KMS-11 (cell line): ENCODE results near the gene ARGLU1.

Experiments
- H2AFZ ChIP-seq: fragments of 200-600 bp; sonication (generic); 2 replicates; pipeline ENCODE4 v1.6.1; 2016; ENCODE audit warnings: antibody characterized with exemption, mixed run types, low read depth
- H3K27ac ChIP-seq: fragments of 200-600 bp; sonication (generic); 2 replicates; pipeline ENCODE4 v1.6.1; 2016; ENCODE audit warnings: mild to moderate bottlenecking, mixed run types
- H3K27me3 ChIP-seq: fragments of 200-600 bp; sonication (generic); 2 replicates; pipeline ENCODE4 v1.6.1; 2017; ENCODE audit warnings: mild to moderate bottlenecking, low read depth, mixed run types, moderate library complexity; ENCODE audit not compliant: insufficient read depth
- H3K36me3 ChIP-seq: fragments of 200-600 bp; sonication (generic); 2 replicates; pipeline ENCODE4 v1.6.1; 2017; ENCODE audit warnings: mild to moderate bottlenecking, mixed run types; ENCODE audit not compliant: insufficient read depth
- H3K4me1 ChIP-seq: fragments of 200-600 bp; sonication (generic); 2 replicates; pipeline ENCODE4 v1.6.1; 2016; ENCODE audit warnings: mild to moderate bottlenecking, low read depth, mixed run types; ENCODE audit not compliant: poor library complexity, severe bottlenecking
- H3K4me2 ChIP-seq: fragments of 200-600 bp; sonication (generic); 2 replicates; pipeline ENCODE4 v1.7.0; 2016; ENCODE audit warnings: mild to moderate bottlenecking, mixed run types
- H3K4me3 ChIP-seq: fragments of 200-600 bp; sonication (generic); IDR thresholded peaks from 2 replicates; pipeline ENCODE4 v1.6.1; 2017; ENCODE audit warnings: low read depth, low read length, mixed read lengths; ENCODE audit not compliant: insufficient read depth
- H3K79me2 ChIP-seq: fragments of 200-600 bp; sonication (generic); 2 replicates; pipeline ENCODE4 v1.6.1; 2016; ENCODE audit warnings: low read depth, mixed run types; ENCODE audit not compliant: insufficient read depth
- H3K9ac ChIP-seq: fragments of 200-600 bp; sonication (generic); 2 replicates; pipeline ENCODE4 v1.6.1; 2016; ENCODE audit warnings: mild to moderate bottlenecking, mixed run types
- H4K20me1 ChIP-seq: fragments of 200-600 bp; sonication (generic); 2 replicates; pipeline ENCODE4 v1.6.1; 2016; ENCODE audit warnings: mild to moderate bottlenecking, mixed run types; ENCODE audit not compliant: insufficient read depth
- TF ChIP-seq, protein P1 (sequence below): fragments of 200-600 bp; sonication (generic); conservative IDR thresholded peaks from 2 replicates; pipeline ENCODE4 v1.6.1; 2017; ENCODE audit warnings: low read depth, mild to moderate bottlenecking, antibody characterized with exemption, low read length, moderate library complexity, mixed read lengths

Gene ARGLU1

GRCh38 chr13:106496072-106496997 lies 71.6 kb downstream of the ARGLU1 start:
- H3K79me2 ChIP-seq: no peaks in the 10 kb centered on the region
- no peak overlapping the region for H3K27ac ChIP-seq
- no peak overlapping the region for H3K4me2 ChIP-seq
- H4K20me1 ChIP-seq: no peaks in the 10 kb centered on the region
- peaks cover 46% of the 10 kb centered on the region for H3K4me1 ChIP-seq
- no peaks in the 10 kb centered on the region for H3K27me3 ChIP-seq
- H2AFZ ChIP-seq: no peak overlapping the region
- TF ChIP-seq, protein P1, sequence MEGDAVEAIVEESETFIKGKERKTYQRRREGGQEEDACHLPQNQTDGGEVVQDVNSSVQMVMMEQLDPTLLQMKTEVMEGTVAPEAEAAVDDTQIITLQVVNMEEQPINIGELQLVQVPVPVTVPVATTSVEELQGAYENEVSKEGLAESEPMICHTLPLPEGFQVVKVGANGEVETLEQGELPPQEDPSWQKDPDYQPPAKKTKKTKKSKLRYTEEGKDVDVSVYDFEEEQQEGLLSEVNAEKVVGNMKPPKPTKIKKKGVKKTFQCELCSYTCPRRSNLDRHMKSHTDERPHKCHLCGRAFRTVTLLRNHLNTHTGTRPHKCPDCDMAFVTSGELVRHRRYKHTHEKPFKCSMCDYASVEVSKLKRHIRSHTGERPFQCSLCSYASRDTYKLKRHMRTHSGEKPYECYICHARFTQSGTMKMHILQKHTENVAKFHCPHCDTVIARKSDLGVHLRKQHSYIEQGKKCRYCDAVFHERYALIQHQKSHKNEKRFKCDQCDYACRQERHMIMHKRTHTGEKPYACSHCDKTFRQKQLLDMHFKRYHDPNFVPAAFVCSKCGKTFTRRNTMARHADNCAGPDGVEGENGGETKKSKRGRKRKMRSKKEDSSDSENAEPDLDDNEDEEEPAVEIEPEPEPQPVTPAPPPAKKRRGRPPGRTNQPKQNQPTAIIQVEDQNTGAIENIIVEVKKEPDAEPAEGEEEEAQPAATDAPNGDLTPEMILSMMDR: no peak
- no peak overlapping the region for H3K9ac ChIP-seq
- no peaks in the 10 kb centered on the region for H3K36me3 ChIP-seq
- H3K4me3 ChIP-seq: no peak overlapping the region

DNA sequence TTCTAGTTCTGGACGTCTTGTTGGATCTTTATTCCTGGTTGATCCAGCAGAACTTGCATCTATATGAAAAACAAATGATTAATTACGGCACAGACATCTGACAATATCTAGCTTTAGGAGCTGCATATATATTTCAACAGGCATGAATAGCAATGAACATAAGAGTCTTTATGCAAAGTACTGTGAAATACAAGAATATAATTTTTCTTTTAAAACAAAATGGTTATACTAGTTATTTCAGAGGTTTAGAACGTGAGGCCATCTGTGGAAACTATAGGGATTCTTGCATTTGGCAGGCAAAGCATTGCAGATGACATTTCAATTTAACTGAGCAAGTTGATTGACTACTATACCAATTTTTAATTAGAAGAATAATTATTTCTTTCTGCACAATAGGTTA lies 73.0 kb downstream of the ARGLU1 start:
- H3K4me3 ChIP-seq: no peak overlapping the region
- H3K9ac ChIP-seq: no peak overlapping the region
- no peaks in the 10 kb centered on the region for H3K36me3 ChIP-seq
- no peak overlapping the region for H3K27ac ChIP-seq
- H3K4me2 ChIP-seq: no peak overlapping the region
- H3K27me3 ChIP-seq: no peaks in the 10 kb centered on the region
- H3K79me2 ChIP-seq: no peaks in the 10 kb centered on the region
- H3K4me1 ChIP-seq: peaks cover 32% of the 10 kb centered on the region
- H2AFZ ChIP-seq: no peak overlapping the region
- H4K20me1 ChIP-seq: no peaks in the 10 kb centered on the region
- TF ChIP-seq, protein P1: no peak

GRCh38 chr13:106494506-106494905 lies 73.4 kb downstream of the ARGLU1 start:
- H3K9ac ChIP-seq: no peak overlapping the region
- no peak overlapping the region for H3K4me2 ChIP-seq
- no peaks in the 10 kb centered on the region for H4K20me1 ChIP-seq
- H3K36me3 ChIP-seq: no peaks in the 10 kb centered on the region
- no peak overlapping the region for H3K4me3 ChIP-seq
- no peaks in the 10 kb centered on the region for H3K27me3 ChIP-seq
- no peak overlapping the region for H3K27ac ChIP-seq
- H3K79me2 ChIP-seq: no peaks in the 10 kb centered on the region
- TF ChIP-seq, protein P1: no peak
- H3K4me1 ChIP-seq: peaks cover 28% of the 10 kb centered on the region
- no peak overlapping the region for H2AFZ ChIP-seq

DNA sequence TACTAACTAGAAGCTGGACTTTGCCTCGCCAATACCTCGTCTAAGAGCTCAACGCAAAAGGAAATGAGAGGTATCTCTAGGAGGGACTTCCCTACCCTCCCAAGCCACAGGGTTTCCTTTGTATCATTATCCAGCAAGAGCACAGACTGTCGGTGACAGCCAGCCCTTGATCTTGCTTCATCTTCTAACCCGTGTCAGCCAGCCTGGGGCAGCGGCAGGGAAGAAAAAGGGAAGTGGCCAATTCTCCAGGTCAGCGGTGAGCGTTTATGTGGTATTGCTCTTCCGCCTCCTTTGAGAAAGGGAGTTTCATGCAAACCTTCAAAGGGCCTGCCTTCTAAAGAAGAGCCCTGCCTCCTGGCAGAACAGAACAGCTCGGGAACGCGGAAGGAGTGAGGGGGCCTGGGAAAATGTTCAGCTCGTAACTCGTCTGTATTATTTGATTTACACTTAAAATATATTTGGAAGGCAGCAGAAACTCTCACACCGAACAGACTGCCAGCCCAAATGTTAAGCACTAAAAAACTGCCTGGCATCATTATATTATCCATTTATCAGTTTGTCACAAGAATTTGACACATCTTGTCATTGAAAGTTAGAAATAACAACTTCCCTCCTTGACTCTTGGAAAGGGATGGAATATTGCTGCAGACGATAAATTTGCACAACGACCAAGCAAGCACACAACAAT lies 74.3 kb downstream of the ARGLU1 start:
- H3K27me3 ChIP-seq: no peaks in the 10 kb centered on the region
- no peaks in the 10 kb centered on the region for H4K20me1 ChIP-seq
- H3K9ac ChIP-seq: no peak overlapping the region
- no peak overlapping the region for H3K4me3 ChIP-seq
- H3K4me1 ChIP-seq: peaks cover 20% of the 10 kb centered on the region
- no peak overlapping the region for H2AFZ ChIP-seq
- TF ChIP-seq, protein P1: no peak
- no peaks in the 10 kb centered on the region for H3K36me3 ChIP-seq
- no peak overlapping the region for H3K4me2 ChIP-seq
- H3K27ac ChIP-seq: no peak overlapping the region
- no peaks in the 10 kb centered on the region for H3K79me2 ChIP-seq
